CD4-positive, CD25-positive, alpha-beta regulatory T cell (primary cell): ENCODE measurements around the gene C2orf76. TPM values are rescaled to one million over a fixed set of nuclear protein-coding genes. Genes with fewer than 3 reads are reported as not detected.

Experiments used
- ATAC-seq, 2 donors: fragments of 150-1000 bp; cut with Tn5 transposase; one replicate each; pipeline ENCODE4 v1.10.0; 2021; ENCODE audit warnings: low read depth in 2 of 2, moderate number of reproducible peaks in 2 of 2, moderate library complexity in 1 of 2
- DNase-seq, 3 donors: peaks; one replicate each; pipeline versions ENCODE4 v3.0.0 to v3.0.0-alpha.2; 2012 to 2022; ENCODE audit warnings: mixed read lengths in 1 of 3
- H3K27ac ChIP-seq: one replicate; pipeline ENCODE4 v1.7.0; 2013; ENCODE audit warnings: mild to moderate bottlenecking, low read length; ENCODE audit not compliant: insufficient read depth, poor library complexity, severe bottlenecking
- H3K27me3 ChIP-seq: one replicate; pipeline ENCODE4 v1.7.0; 2013; ENCODE audit warnings: low read length; ENCODE audit not compliant: control insufficient read depth, insufficient read depth
- H3K36me3 ChIP-seq: one replicate; pipeline ENCODE4 v1.7.0; 2013; ENCODE audit warnings: mild to moderate bottlenecking, low read length, moderate library complexity; ENCODE audit not compliant: control insufficient read depth, insufficient read depth
- H3K4me1 ChIP-seq: 2 replicates; pipeline ENCODE4 v1.7.0; 2013; ENCODE audit warnings: mild to moderate bottlenecking, low read length; ENCODE audit not compliant: insufficient read depth, control insufficient read depth, poor library complexity, severe bottlenecking
- H3K4me3 ChIP-seq: one replicate; pipeline ENCODE4 v1.7.0; 2013; ENCODE audit warnings: low read depth, mild to moderate bottlenecking, low read length, moderate library complexity
- H3K9me3 ChIP-seq, 2 experiments: 1 replicate in 1 of 2; 2 replicates in 1 of 2; pipeline ENCODE4 v1.7.0; 2013; ENCODE audit warnings: low read length in 2 of 2, mild to moderate bottlenecking in 1 of 2, moderate library complexity in 1 of 2; ENCODE audit not compliant: control insufficient read depth in 2 of 2
- H3K27ac Mint-ChIP-seq, 3 donors: one replicate each; pipeline ENCODE4 v1.8.0; 2020 to 2022; ENCODE audit warnings: mild to moderate bottlenecking in 3 of 3, mixed read lengths in 3 of 3, moderate library complexity in 2 of 3
- H3K27me3 Mint-ChIP-seq: one replicate; pipeline ENCODE4 v1.8.0; 2022; ENCODE audit warnings: mild to moderate bottlenecking, mixed read lengths
- H3K36me3 Mint-ChIP-seq: one replicate; pipeline ENCODE4 v1.8.0; 2020; ENCODE audit warnings: mixed read lengths
- H3K4me1 Mint-ChIP-seq, 4 donors: one replicate each; pipeline ENCODE4 v1.8.0; 2020 to 2022; ENCODE audit warnings: mixed read lengths in 4 of 4, mild to moderate bottlenecking in 1 of 4
- H3K4me3 Mint-ChIP-seq, 4 donors: one replicate each; pipeline ENCODE4 v1.8.0; 2020 to 2022; ENCODE audit warnings: mild to moderate bottlenecking in 4 of 4, mixed read lengths in 4 of 4, moderate library complexity in 3 of 4
- H3K9me3 Mint-ChIP-seq, 7 donors: one replicate each; pipeline ENCODE4 v1.8.0; 2020 to 2022; ENCODE audit warnings: mixed read lengths in 7 of 7, mild to moderate bottlenecking in 3 of 7, moderate library complexity in 2 of 7
- polyA plus RNA-seq, 4 donors: library from polyadenylated mRNA; unstranded; fragments of 300-500 nt; fragmentation: Illumina TruSeq; gene quantifications; one replicate each; pipeline ENCODE4 v1.2.3, GENCODE V29; 2021
- total RNA-seq: library from RNA; stranded (reverse); gene quantifications from one replicate; pipeline ENCODE4 v1.2.3, GENCODE V29; 2022

The C2orf76 gene
- total and polyA plus RNA-seq, 5 donors from 2014 or later, result 7.3 to 24.6 (median 22.0) TPM

DNA sequence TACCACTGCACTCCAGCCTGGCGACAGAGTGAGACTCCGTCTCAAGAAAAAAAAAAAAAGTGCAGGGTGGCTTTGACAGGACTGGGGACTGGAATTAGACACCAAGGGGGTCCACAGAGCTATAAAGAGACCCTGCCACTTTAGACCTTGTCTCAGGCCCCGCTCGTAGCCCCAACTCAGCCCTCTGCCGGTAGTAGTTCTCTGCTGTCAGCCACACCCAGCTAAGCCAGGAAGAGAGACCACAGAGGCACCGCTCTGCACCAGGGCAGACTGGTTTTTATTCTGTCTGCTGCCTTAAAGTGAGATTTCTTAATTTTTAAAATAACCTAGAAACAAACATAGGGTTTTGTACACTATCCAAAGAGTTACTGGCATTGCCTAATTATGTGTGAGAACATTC is 77.0 kb downstream of the C2orf76 start:
- Histone ChIP-seq H3K9me3 (no peaks in the 10 kb centered on the region), H3K27me3 (no peaks in the 10 kb centered on the region), H3K27ac (no peak overlapping the region), H3K4me3 (no peak overlapping the region), H3K4me1 (no peaks in the 10 kb centered on the region), H3K36me3 (no peaks in the 10 kb centered on the region)
- Mint-ChIP-seq H3K27ac (no peak overlapping the region), H3K4me1 (peaks cover 0 to 3% (median 0%) of the 10 kb centered on the region in 4 donors), H3K9me3 (no peaks in the 10 kb centered on the region), H3K36me3 (peaks cover 12% of the 10 kb centered on the region), H3K27me3 (no peaks in the 10 kb centered on the region), H3K4me3 (no peak overlapping the region)
- DNase-seq, result no peak
- no peak for ATAC-seq

- no peaks in the 10 kb centered on the region for H3K27me3 ChIP-seq
- H3K27ac Mint-ChIP-seq, result no peak overlapping the region
- H3K9me3 Mint-ChIP-seq, result no peaks in the 10 kb centered on the region
- peaks cover 12% of the 10 kb centered on the region for H3K36me3 Mint-ChIP-seq
- no peak overlapping the region for H3K4me3 ChIP-seq
- H3K27ac ChIP-seq, result no peak overlapping the region
- H3K4me1 ChIP-seq, result no peaks in the 10 kb centered on the region
- no peaks in the 10 kb centered on the region for H3K27me3 Mint-ChIP-seq
- no peaks in the 10 kb centered on the region for H3K36me3 ChIP-seq
- no peak for DNase-seq
- H3K4me3 Mint-ChIP-seq, result no peak overlapping the region
- ATAC-seq, result no peak
- no peaks in the 10 kb centered on the region for H3K9me3 ChIP-seq
- H3K4me1 Mint-ChIP-seq, result peaks cover 0 to 3% (median 0%) of the 10 kb centered on the region in 4 donors
Observed at GRCh38 chr2:119289093-119289492, 77.5 kb downstream of the C2orf76 start.

DNA sequence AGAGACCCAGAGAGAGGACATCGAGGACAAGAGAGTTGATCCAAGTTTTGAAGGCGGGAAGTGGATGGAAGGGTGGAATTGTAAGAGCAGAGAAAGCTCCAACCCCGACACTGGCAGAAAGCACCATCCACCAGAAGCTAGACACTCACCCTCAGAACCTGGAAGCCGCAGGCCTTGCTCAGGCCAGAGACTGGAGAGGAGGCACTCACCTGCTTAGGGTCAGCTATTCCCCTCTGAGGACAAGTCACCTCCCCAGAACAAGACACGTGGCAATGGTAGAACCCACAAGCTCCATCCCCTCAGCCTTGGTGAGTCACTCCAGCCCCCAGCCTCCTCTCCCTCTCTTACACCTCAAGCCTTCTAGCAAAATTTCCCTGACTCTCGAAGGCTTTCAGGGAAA is 78.1 kb downstream of the C2orf76 start:
- H3K27ac ChIP-seq, result no peak overlapping the region
- H3K4me3 ChIP-seq, result no peak overlapping the region
- H3K36me3 ChIP-seq, result no peaks in the 10 kb centered on the region
- H3K9me3 Mint-ChIP-seq, result no peaks in the 10 kb centered on the region
- H3K36me3 Mint-ChIP-seq, result peaks cover 12% of the 10 kb centered on the region
- no peak for DNase-seq
- peaks cover 0 to 3% (median 0%) of the 10 kb centered on the region in 4 donors for H3K4me1 Mint-ChIP-seq
- H3K27me3 ChIP-seq, result no peaks in the 10 kb centered on the region
- H3K27me3 Mint-ChIP-seq, result no peaks in the 10 kb centered on the region
- no peak overlapping the region for H3K4me3 Mint-ChIP-seq
- ATAC-seq, result no peak
- H3K27ac Mint-ChIP-seq, result no peak overlapping the region
- H3K9me3 ChIP-seq, result no peaks in the 10 kb centered on the region
- no peaks in the 10 kb centered on the region for H3K4me1 ChIP-seq

GRCh38 chr2:119286661-119287060 is 80.0 kb downstream of the C2orf76 start:
- Mint-ChIP-seq H3K27ac (no peak overlapping the region), H3K4me3 (no peak overlapping the region), H3K9me3 (no peaks in the 10 kb centered on the region), H3K4me1 (peaks cover 0 to 3% (median 0%) of the 10 kb centered on the region in 4 donors), H3K36me3 (peaks cover 12% of the 10 kb centered on the region), H3K27me3 (no peaks in the 10 kb centered on the region)
- Histone ChIP-seq H3K4me3 (no peak overlapping the region), H3K4me1 (no peaks in the 10 kb centered on the region), H3K27ac (no peak overlapping the region), H3K9me3 (no peaks in the 10 kb centered on the region), H3K36me3 (no peaks in the 10 kb centered on the region), H3K27me3 (no peaks in the 10 kb centered on the region)
- no peak for DNase-seq
- no peak for ATAC-seq

GRCh38 chr2:119283873-119284331 is 82.7 kb downstream of the C2orf76 start:
- Mint-ChIP-seq H3K4me3 (no peak overlapping the region), H3K36me3 (peaks cover 12% of the 10 kb centered on the region), H3K9me3 (no peaks in the 10 kb centered on the region), H3K27ac (no peak overlapping the region), H3K4me1 (no peaks in the 10 kb centered on the region), H3K27me3 (no peaks in the 10 kb centered on the region)
- Histone ChIP-seq H3K27me3 (no peaks in the 10 kb centered on the region), H3K4me3 (no peak overlapping the region), H3K36me3 (no peaks in the 10 kb centered on the region), H3K4me1 (no peaks in the 10 kb centered on the region), H3K9me3 (no peaks in the 10 kb centered on the region), H3K27ac (no peak overlapping the region)
- DNase-seq (no peak), ATAC-seq (peak in 1 of 2 donors; percentile 47)

- Mint-ChIP-seq H3K4me3 (no peak overlapping the region), H3K27me3 (no peaks in the 10 kb centered on the region), H3K9me3 (no peaks in the 10 kb centered on the region), H3K36me3 (peaks cover 12% of the 10 kb centered on the region), H3K4me1 (no peaks in the 10 kb centered on the region), H3K27ac (no peak overlapping the region)
- Histone ChIP-seq H3K9me3 (no peaks in the 10 kb centered on the region), H3K36me3 (no peaks in the 10 kb centered on the region), H3K27me3 (no peaks in the 10 kb centered on the region), H3K27ac (no peak overlapping the region), H3K4me3 (no peak overlapping the region), H3K4me1 (no peaks in the 10 kb centered on the region)
- DNase-seq, result no peak
- ATAC-seq, result no peak
Observed at GRCh38 chr2:119282996-119283511, 83.6 kb downstream of the C2orf76 start.

GRCh38 chr2:119282146-119282995 is 84.3 kb downstream of the C2orf76 start:
- Histone ChIP-seq H3K27me3 (no peaks in the 10 kb centered on the region), H3K9me3 (no peaks in the 10 kb centered on the region), H3K27ac (no peak overlapping the region), H3K4me3 (no peak overlapping the region), H3K36me3 (no peaks in the 10 kb centered on the region), H3K4me1 (no peaks in the 10 kb centered on the region)
- Mint-ChIP-seq H3K36me3 (peaks cover 12% of the 10 kb centered on the region), H3K27me3 (no peaks in the 10 kb centered on the region), H3K9me3 (no peaks in the 10 kb centered on the region), H3K4me1 (no peaks in the 10 kb centered on the region), H3K27ac (no peak overlapping the region), H3K4me3 (no peak overlapping the region)
- no peak for ATAC-seq
- DNase-seq, result no peak

GRCh38 chr2:119280680-119281079 is 86.0 kb downstream of the C2orf76 start:
- Histone ChIP-seq H3K27ac (no peak overlapping the region), H3K9me3 (no peaks in the 10 kb centered on the region), H3K27me3 (no peaks in the 10 kb centered on the region), H3K4me3 (no peak overlapping the region), H3K4me1 (no peaks in the 10 kb centered on the region), H3K36me3 (no peaks in the 10 kb centered on the region)
- Mint-ChIP-seq H3K4me1 (no peaks in the 10 kb centered on the region), H3K9me3 (no peaks in the 10 kb centered on the region), H3K27ac (no peak overlapping the region), H3K4me3 (no peak overlapping the region), H3K36me3 (peaks cover 4% of the 10 kb centered on the region), H3K27me3 (no peaks in the 10 kb centered on the region)
- DNase-seq, result no peak
- ATAC-seq, result no peak
